ENCODE results near the gene DOCK2.

The DOCK2 gene

GRCh38 chr5:169988206-169988605 lies 351.1 kb downstream of the DOCK2 start:
- no peak for DNase-seq (ENCODE audit: low read depth in 2 of 2)

- no peak for DNase-seq (ENCODE audit: low read depth in 2 of 2)
These were observed 351.9 kb downstream of the DOCK2 start for GRCh38 chr5:169988947-169989346.

- DNase-seq (ENCODE audit: low read depth in 2 of 2) = no peak
These were observed 352.3 kb downstream of the DOCK2 start for GRCh38 chr5:169989365-169989764.

GRCh38 chr5:169991115-169991869 lies 354.2 kb downstream of the DOCK2 start:
- no peak for DNase-seq (ENCODE audit: low read depth in 2 of 2)

- DNase-seq (ENCODE audit: low read depth in 2 of 2) = no peak
These were observed 355.9 kb downstream of the DOCK2 start for GRCh38 chr5:169992789-169993484.

GRCh38 chr5:169993485-169993790 lies 356.4 kb downstream of the DOCK2 start:
- no peak for DNase-seq (ENCODE audit: low read depth in 2 of 2)

- DNase-seq (ENCODE audit: low read depth in 2 of 2) = no peak
These were observed 360.7 kb downstream of the DOCK2 start for GRCh38 chr5:169997798-169998197.

GRCh38 chr5:169999621-170000020 lies 362.5 kb downstream of the DOCK2 start:
- no peak for DNase-seq (ENCODE audit: low read depth in 2 of 2)

GRCh38 chr5:170000155-170000554 lies 363.1 kb downstream of the DOCK2 start:
- DNase-seq (ENCODE audit: low read depth in 2 of 2) = no peak

GRCh38 chr5:170006021-170006420 lies 368.9 kb downstream of the DOCK2 start:
- no peak for DNase-seq (ENCODE audit: low read depth in 2 of 2)

- DNase-seq (ENCODE audit: low read depth in 2 of 2) = no peak
These were observed 371.3 kb downstream of the DOCK2 start for GRCh38 chr5:170008376-170008775.

GRCh38 chr5:170010595-170010994 lies 373.5 kb downstream of the DOCK2 start:
- no peak for DNase-seq (ENCODE audit: low read depth in 2 of 2)

GRCh38 chr5:170011751-170012150 lies 374.7 kb downstream of the DOCK2 start:
- DNase-seq (ENCODE audit: low read depth in 2 of 2) = no peak

- DNase-seq (ENCODE audit: low read depth in 2 of 2) = no peak
These were observed 375.5 kb downstream of the DOCK2 start for GRCh38 chr5:170012622-170013021.

GRCh38 chr5:170020423-170020822 lies 383.3 kb downstream of the DOCK2 start:
- DNase-seq (ENCODE audit: low read depth in 2 of 2) = no peak

GRCh38 chr5:170021506-170021905 lies 384.4 kb downstream of the DOCK2 start:
- no peak for DNase-seq (ENCODE audit: low read depth in 2 of 2)

GRCh38 chr5:170025853-170026252 lies 388.8 kb downstream of the DOCK2 start:
- DNase-seq (ENCODE audit: low read depth in 2 of 2) = no peak

- DNase-seq (ENCODE audit: low read depth in 2 of 2) = no peak
These were observed 391.0 kb downstream of the DOCK2 start for GRCh38 chr5:170028124-170028523.

GRCh38 chr5:170034231-170034630 lies 397.2 kb downstream of the DOCK2 start:
- no peak for DNase-seq (ENCODE audit: low read depth in 2 of 2)

GRCh38 chr5:170038241-170038640 lies 401.2 kb downstream of the DOCK2 start:
- DNase-seq (ENCODE audit: low read depth in 2 of 2) = no peak

GRCh38 chr5:170039830-170040229 lies 402.8 kb downstream of the DOCK2 start:
- no peak for DNase-seq (ENCODE audit: low read depth in 2 of 2)

GRCh38 chr5:170046241-170046640 lies 409.2 kb downstream of the DOCK2 start:
- DNase-seq (ENCODE audit: low read depth in 2 of 2) = no peak

GRCh38 chr5:170049713-170050112 lies 412.6 kb downstream of the DOCK2 start:
- no peak for DNase-seq (ENCODE audit: low read depth in 2 of 2)

GRCh38 chr5:170053896-170054295 lies 416.8 kb downstream of the DOCK2 start:
- DNase-seq (ENCODE audit: low read depth in 2 of 2) = no peak
